Measurements from ENCODE around the gene TAS2R40. TPM values are rescaled to one million over a fixed set of nuclear protein-coding genes. Genes with fewer than 3 reads are reported as not detected.

The TAS2R40 gene
- total RNA-seq, 1 experiment from 2014 or later: not detected

DNA sequence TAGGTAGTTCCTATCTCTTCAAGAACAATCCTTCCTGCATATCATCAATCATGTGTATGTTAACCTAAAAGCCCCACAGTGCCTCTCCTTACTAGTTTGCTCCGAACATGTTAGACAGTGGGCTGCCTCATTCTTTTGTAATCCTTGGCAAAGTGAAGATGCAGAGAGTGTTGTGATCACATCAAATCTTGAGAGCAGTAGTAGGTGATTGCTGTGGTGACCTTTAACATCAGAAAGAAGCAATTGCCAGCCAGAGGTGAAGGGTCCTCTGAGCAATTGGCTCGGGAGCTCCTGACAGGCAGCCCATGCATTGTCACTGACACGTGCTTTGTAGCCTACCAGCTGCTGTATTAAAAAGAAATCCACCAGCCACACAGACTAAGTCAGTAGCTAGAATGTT lies 21.8 kb downstream of the TAS2R40 start:
- Histone ChIP-seq H3K9ac (ENCODE audit: low read length) (no peak overlapping the region), H3K4me2 (ENCODE audit: low read length) (no peak overlapping the region)

More for the DNA sequence above, 21.8 kb downstream of the TAS2R40 start:
- CTCF ChIA-PET: no interaction called here
- H3K9me3 ChIP-seq (ENCODE audit: control insufficient read depth in 1 of 2, insufficient read depth in 1 of 2, low read depth in 1 of 2, low read length in 2 of 2): no peaks in the 10 kb centered on the region
- H3K27ac ChIP-seq (ENCODE audit: low read depth, low read length): no peak overlapping the region
- no peak for TF ChIP-seq ZNF274 (IDR thresholded peaks at IDR 0.05; ENCODE audit: low read depth, low read length)
- TF ChIP-seq, protein P1, sequence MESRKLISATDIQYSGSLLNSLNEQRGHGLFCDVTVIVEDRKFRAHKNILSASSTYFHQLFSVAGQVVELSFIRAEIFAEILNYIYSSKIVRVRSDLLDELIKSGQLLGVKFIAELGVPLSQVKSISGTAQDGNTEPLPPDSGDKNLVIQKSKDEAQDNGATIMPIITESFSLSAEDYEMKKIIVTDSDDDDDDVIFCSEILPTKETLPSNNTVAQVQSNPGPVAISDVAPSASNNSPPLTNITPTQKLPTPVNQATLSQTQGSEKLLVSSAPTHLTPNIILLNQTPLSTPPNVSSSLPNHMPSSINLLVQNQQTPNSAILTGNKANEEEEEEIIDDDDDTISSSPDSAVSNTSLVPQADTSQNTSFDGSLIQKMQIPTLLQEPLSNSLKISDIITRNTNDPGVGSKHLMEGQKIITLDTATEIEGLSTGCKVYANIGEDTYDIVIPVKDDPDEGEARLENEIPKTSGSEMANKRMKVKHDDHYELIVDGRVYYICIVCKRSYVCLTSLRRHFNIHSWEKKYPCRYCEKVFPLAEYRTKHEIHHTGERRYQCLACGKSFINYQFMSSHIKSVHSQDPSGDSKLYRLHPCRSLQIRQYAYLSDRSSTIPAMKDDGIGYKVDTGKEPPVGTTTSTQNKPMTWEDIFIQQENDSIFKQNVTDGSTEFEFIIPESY (IDR thresholded peaks at IDR 0.05; ENCODE audit: extremely low read depth, insufficient replicate concordance, low read length): no peak
- no peak for TF ChIP-seq TCF7L2 (IDR thresholded peaks at IDR 0.05; ENCODE audit: borderline replicate concordance, extremely low read depth, insufficient read depth, insufficient read length)
- TF ChIP-seq, protein P2, sequence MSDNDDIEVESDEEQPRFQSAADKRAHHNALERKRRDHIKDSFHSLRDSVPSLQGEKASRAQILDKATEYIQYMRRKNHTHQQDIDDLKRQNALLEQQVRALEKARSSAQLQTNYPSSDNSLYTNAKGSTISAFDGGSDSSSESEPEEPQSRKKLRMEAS (IDR thresholded peaks at IDR 0.05): no peak
- TF ChIP-seq RAD21 (IDR thresholded peaks at IDR 0.05; ENCODE audit: low read depth): no peak
- TF ChIP-seq, protein P3, sequence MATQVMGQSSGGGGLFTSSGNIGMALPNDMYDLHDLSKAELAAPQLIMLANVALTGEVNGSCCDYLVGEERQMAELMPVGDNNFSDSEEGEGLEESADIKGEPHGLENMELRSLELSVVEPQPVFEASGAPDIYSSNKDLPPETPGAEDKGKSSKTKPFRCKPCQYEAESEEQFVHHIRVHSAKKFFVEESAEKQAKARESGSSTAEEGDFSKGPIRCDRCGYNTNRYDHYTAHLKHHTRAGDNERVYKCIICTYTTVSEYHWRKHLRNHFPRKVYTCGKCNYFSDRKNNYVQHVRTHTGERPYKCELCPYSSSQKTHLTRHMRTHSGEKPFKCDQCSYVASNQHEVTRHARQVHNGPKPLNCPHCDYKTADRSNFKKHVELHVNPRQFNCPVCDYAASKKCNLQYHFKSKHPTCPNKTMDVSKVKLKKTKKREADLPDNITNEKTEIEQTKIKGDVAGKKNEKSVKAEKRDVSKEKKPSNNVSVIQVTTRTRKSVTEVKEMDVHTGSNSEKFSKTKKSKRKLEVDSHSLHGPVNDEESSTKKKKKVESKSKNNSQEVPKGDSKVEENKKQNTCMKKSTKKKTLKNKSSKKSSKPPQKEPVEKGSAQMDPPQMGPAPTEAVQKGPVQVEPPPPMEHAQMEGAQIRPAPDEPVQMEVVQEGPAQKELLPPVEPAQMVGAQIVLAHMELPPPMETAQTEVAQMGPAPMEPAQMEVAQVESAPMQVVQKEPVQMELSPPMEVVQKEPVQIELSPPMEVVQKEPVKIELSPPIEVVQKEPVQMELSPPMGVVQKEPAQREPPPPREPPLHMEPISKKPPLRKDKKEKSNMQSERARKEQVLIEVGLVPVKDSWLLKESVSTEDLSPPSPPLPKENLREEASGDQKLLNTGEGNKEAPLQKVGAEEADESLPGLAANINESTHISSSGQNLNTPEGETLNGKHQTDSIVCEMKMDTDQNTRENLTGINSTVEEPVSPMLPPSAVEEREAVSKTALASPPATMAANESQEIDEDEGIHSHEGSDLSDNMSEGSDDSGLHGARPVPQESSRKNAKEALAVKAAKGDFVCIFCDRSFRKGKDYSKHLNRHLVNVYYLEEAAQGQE (IDR thresholded peaks at IDR 0.05; ENCODE audit: low read depth): no peak
- TF ChIP-seq POLR2A (IDR thresholded peaks at IDR 0.05; ENCODE audit: borderline replicate concordance, extremely low read depth, insufficient read depth, insufficient read length): no peak
- TF ChIP-seq, protein P4, sequence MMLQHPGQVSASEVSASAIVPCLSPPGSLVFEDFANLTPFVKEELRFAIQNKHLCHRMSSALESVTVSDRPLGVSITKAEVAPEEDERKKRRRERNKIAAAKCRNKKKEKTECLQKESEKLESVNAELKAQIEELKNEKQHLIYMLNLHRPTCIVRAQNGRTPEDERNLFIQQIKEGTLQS (IDR thresholded peaks at IDR 0.05): no peak
- TF ChIP-seq JUND (IDR thresholded peaks at IDR 0.05): no peak
- TF ChIP-seq EZH2 (IDR thresholded peaks at IDR 0.05): no peak
- no peak for TF ChIP-seq ELF1 (IDR thresholded peaks at IDR 0.05; ENCODE audit: borderline replicate concordance, low read depth)
- TF ChIP-seq EGR1 (IDR thresholded peaks at IDR 0.05; ENCODE audit: low read depth): no peak
- TF ChIP-seq CEBPB (IDR thresholded peaks at IDR 0.05; ENCODE audit: low read depth): no peak
- no peak for TF ChIP-seq SRF (IDR thresholded peaks at IDR 0.05; ENCODE audit: low read depth)
- no peak for TF ChIP-seq EZH2phosphoT487 (IDR thresholded peaks at IDR 0.05; ENCODE audit: borderline replicate concordance)
- no peak for TF ChIP-seq SIN3A (IDR thresholded peaks at IDR 0.05; ENCODE audit: low read depth)
- TF ChIP-seq, protein P5, sequence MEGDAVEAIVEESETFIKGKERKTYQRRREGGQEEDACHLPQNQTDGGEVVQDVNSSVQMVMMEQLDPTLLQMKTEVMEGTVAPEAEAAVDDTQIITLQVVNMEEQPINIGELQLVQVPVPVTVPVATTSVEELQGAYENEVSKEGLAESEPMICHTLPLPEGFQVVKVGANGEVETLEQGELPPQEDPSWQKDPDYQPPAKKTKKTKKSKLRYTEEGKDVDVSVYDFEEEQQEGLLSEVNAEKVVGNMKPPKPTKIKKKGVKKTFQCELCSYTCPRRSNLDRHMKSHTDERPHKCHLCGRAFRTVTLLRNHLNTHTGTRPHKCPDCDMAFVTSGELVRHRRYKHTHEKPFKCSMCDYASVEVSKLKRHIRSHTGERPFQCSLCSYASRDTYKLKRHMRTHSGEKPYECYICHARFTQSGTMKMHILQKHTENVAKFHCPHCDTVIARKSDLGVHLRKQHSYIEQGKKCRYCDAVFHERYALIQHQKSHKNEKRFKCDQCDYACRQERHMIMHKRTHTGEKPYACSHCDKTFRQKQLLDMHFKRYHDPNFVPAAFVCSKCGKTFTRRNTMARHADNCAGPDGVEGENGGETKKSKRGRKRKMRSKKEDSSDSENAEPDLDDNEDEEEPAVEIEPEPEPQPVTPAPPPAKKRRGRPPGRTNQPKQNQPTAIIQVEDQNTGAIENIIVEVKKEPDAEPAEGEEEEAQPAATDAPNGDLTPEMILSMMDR (IDR thresholded peaks at IDR 0.05 in 2 of 3, conservative IDR thresholded peaks at IDR 0.05 in 1 of 3; ENCODE audit: borderline replicate concordance in 1 of 3, insufficient read depth in 1 of 3, low read depth in 2 of 3, low read length in 2 of 3): no peak
- TF ChIP-seq ZFX (IDR thresholded peaks at IDR 0.05): no peak
- TF ChIP-seq SP1 (IDR thresholded peaks at IDR 0.05; ENCODE audit: low read depth): no peak
- ATAC-seq (no peak), DNase-seq (ENCODE audit: low read depth, low spot score) (no peak)
- no peak overlapping the region for H2AFZ ChIP-seq (ENCODE audit: low read depth, low read length, poor library complexity, severe bottlenecking)
- H4K20me1 ChIP-seq (ENCODE audit: insufficient read depth): no peaks in the 10 kb centered on the region
- no peaks in the 10 kb centered on the region for H3K79me2 ChIP-seq (ENCODE audit: insufficient read depth, low read length)
- no peaks in the 10 kb centered on the region for H3K9me2 ChIP-seq (ENCODE audit: insufficient read depth)
- POLR2A ChIA-PET: no interaction called here
- H3K27me3 ChIP-seq (ENCODE audit: insufficient read depth, low read length): no peaks in the 10 kb centered on the region
- H3K4me1 ChIP-seq (ENCODE audit: control insufficient read depth in 1 of 2, insufficient read depth in 2 of 2, low read length in 2 of 2): peaks cover 3 to 9% of the 10 kb centered on the region in 2 experiments; a peak in 3 of 4 replicates
- no peaks in the 10 kb centered on the region for H3K36me3 ChIP-seq (ENCODE audit: control insufficient read depth in 1 of 2, insufficient read depth in 2 of 2, low read length in 2 of 2)
- intact Hi-C loops (cut with micrococcal nuclease): no loop called here
- BruUV-seq (replicated peaks): no TSS peak
- RAD21 ChIA-PET (ENCODE audit: low non-redundant PET in 1 of 2, low total read pairs in 2 of 2, uncharacterized antibody in 2 of 2, unreplicated experiment in 2 of 2): no interaction called here
- no peak overlapping the region for H3K4me3 ChIP-seq (replicated peaks in 1 of 2; ENCODE audit: low read depth in 1 of 2, low read length in 2 of 2)

Data from HCT116 (cell line).